ENCODE results near the gene NEUROG1.
A peak's percentile ranks its signal among the peaks of the same experiment; 100 is the strongest.

NEUROG1 gene

DNA sequence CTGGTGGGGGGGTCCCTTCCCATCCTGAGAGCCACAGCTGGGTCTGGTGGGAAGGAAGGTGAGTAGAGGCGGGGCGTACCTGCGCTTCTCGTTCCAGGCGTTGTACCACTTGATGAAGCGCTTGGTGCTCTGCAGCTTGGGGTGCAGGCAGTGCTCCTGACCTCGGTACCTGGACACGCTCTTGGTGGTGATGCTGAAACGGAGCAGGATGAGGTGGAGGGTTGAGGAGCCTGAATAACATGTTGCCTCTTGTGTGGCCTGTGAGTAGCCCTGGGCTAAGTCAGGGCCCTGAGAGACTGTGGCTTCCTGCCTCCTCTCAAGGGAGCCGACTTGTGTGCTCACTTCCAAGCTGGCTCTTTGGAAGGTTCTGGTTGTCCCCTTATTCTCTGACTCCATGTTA, 38.7 kb upstream of the NEUROG1 start:
- FAIRE-seq (no peak), DNase-seq (ENCODE audit: insufficient read length, low spot score) (no peak)
- TF ChIP-seq PAX5 (IDR thresholded peaks at IDR 0.05; ENCODE audit: insufficient read depth, low read length, severe bottlenecking) (no peak), POLR2AphosphoS5 (IDR thresholded peaks at IDR 0.05; ENCODE audit: low read depth, low read length) (no peak), POU2F2 (IDR thresholded peaks at IDR 0.05; ENCODE audit: low read depth, low read length) (no peak), TAF1 (IDR thresholded peaks at IDR 0.05; ENCODE audit: low read depth, low read length) (no peak), SPI1 (IDR thresholded peaks at IDR 0.05; ENCODE audit: low read depth, low read length) (no peak), POLR2A (IDR thresholded peaks at IDR 0.05; ENCODE audit: low read depth, low read length) (no peak)

DNA sequence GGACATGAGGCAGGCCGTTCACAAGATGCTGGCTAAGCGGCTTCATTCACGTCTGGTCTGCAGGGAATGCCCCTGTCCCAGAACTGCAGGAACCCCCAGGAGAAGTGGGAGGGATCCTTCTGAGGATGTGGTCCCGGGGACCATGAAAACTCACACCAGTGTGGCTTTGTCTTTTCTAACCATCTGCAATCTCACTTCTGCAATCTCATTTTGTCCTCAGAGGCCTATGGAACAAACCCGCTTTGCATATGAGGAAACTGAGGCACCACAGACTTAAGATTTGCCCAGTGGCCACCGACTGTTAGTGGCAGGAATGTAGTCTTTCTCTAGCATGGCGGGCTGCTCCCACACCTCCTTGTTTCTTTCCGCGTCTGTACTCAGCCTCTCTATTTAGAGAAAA, 36.1 kb upstream of the NEUROG1 start:
- TF ChIP-seq SPI1 (IDR thresholded peaks at IDR 0.05; ENCODE audit: low read depth, low read length) (0 out of 2 replicates have a peak, but pooled peaks have one; percentile 31), POU2F2 (IDR thresholded peaks at IDR 0.05; ENCODE audit: low read depth, low read length) (no peak)
- FAIRE-seq: no peak
- no peak for DNase-seq (ENCODE audit: insufficient read length, low spot score)

DNA sequence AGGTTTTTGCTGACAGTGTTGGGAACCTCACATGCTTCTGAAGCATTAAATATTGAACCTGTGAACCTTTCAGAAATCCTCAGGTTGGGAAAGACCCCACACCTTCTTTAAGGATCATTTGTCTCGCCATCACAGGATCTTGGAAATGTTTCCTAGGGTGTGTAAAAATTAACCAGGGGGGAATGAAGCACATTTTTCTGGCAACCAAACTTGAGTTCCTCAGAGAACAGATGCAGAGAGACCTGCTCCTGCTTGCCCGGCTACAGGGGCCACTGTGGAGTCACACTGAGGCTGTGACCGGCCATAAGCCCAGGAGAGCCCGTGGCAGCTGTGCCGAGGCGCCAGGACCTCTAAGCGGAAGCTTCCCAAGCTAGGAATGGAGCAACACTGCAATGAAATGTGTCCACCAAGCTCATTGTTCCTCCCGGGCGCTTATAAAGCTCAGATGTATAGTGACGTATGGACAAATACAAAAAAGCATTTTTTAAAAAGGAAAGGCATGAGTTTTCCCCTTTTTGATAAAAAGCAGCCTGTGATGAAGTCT, 35.4 kb upstream of the NEUROG1 start:
- no peak for FAIRE-seq
- DNase-seq (ENCODE audit: insufficient read length, low spot score): no peak
- TF ChIP-seq POLR2A (IDR thresholded peaks at IDR 0.05; ENCODE audit: low read depth, low read length) (no peak), POLR2AphosphoS5 (IDR thresholded peaks at IDR 0.05; ENCODE audit: low read depth, low read length) (no peak), PAX5 (IDR thresholded peaks at IDR 0.05; ENCODE audit: insufficient read depth, low read length, severe bottlenecking) (no peak), TAF1 (IDR thresholded peaks at IDR 0.05; ENCODE audit: low read depth, low read length) (no peak), SPI1 (IDR thresholded peaks at IDR 0.05; ENCODE audit: low read depth, low read length) (no peak), POU2F2 (IDR thresholded peaks at IDR 0.05; ENCODE audit: low read depth, low read length) (no peak)

DNA sequence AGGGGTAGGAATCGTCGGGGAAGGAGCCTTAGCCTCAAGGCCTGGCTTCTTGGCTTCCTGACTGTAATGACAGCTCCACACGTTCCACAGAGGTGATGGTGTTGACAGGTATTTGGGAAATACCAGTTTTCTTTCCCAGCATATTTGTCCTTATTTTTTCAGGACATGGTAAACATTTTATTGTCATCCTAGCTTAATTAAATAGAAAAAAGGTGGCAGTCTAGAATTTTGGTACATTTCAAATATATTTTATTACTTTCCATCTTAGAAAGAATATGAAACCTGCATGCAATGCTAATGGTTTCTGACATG, 34.6 kb upstream of the NEUROG1 start:
- TF ChIP-seq TAF1 (IDR thresholded peaks at IDR 0.05; ENCODE audit: low read depth, low read length) (no peak), POLR2AphosphoS5 (IDR thresholded peaks at IDR 0.05; ENCODE audit: low read depth, low read length) (no peak), SPI1 (IDR thresholded peaks at IDR 0.05; ENCODE audit: low read depth, low read length) (no peak)
- FAIRE-seq (no peak), DNase-seq (ENCODE audit: insufficient read length, low spot score) (no peak)

DNA sequence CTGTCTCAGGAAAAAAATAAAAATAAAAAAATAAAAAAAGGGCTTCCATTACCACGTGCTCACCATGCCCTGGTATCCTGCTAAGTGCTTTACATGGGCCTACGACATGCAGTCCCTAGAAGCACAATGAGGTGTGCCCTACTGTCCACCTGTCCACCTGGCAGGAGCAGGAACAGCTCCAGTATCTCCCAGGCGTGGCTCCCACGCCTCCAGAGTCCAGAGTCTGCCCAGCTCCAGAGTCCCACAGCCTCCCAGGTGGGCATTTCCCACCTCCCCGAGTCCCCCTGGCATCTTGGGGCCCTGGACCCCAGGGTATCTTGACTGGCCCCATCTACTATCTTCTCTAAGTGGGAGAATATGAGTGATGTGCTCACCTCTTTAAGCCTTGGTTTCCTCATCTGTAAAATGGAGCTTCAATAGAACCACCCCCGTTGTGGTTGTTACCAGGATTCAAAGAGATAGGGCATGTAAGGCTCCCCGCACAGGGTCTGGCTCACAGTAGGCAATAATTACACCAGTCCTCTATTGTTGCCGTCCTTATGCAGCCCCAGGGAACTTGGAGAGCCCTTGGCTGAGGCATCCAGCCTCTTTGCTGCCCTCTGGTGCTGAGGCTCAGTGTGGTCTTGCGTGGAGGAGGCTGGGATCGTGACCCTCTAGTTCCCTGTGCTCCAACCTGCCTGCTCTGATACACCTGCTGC, 34.1 kb upstream of the NEUROG1 start:
- DNase-seq (ENCODE audit: insufficient read length, low spot score): no peak
- no peak for FAIRE-seq
- TF ChIP-seq POLR2AphosphoS5 (IDR thresholded peaks at IDR 0.05; ENCODE audit: low read depth, low read length): no peak
- TF ChIP-seq POU2F2 (IDR thresholded peaks at IDR 0.05; ENCODE audit: low read depth, low read length): no peak
- TF ChIP-seq TAF1 (IDR thresholded peaks at IDR 0.05; ENCODE audit: low read depth, low read length): no peak
- TF ChIP-seq POLR2A (IDR thresholded peaks at IDR 0.05; ENCODE audit: low read depth, low read length): no peak
- TF ChIP-seq SPI1 (IDR thresholded peaks at IDR 0.05; ENCODE audit: low read depth, low read length): no peak
- no peak for TF ChIP-seq PAX5 (IDR thresholded peaks at IDR 0.05; ENCODE audit: insufficient read depth, low read length, severe bottlenecking)

DNA sequence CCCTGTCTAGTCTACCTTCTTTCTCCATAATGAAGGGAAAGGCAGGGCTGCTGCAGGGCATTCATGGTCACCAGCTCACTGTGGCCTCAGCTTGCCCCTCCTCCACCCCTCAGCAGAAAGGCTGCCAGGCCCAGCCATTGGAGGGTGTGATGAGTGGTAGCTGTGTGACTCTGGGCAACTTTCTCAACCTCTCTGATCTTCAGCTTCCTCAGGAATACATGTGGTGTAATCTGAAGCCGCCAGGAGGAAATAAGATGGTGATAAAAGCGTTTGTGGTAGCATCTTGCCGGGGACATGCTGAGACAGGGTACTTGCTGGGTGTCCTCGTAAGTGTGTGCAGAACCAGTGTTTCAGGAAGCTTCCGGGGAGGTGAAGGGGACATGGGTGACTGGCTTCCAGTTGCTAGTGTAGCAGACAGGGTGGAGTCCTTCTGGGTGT, 33.2 kb upstream of the NEUROG1 start:
- no peak for DNase-seq (ENCODE audit: insufficient read length, low spot score)
- no peak for FAIRE-seq
- TF ChIP-seq POU2F2 (IDR thresholded peaks at IDR 0.05; ENCODE audit: low read depth, low read length) (no peak), POLR2A (IDR thresholded peaks at IDR 0.05; ENCODE audit: low read depth, low read length) (no peak), SPI1 (IDR thresholded peaks at IDR 0.05; ENCODE audit: low read depth, low read length) (no peak), PAX5 (IDR thresholded peaks at IDR 0.05; ENCODE audit: insufficient read depth, low read length, severe bottlenecking) (no peak), TAF1 (IDR thresholded peaks at IDR 0.05; ENCODE audit: low read depth, low read length) (no peak), POLR2AphosphoS5 (IDR thresholded peaks at IDR 0.05; ENCODE audit: low read depth, low read length) (no peak)

DNA sequence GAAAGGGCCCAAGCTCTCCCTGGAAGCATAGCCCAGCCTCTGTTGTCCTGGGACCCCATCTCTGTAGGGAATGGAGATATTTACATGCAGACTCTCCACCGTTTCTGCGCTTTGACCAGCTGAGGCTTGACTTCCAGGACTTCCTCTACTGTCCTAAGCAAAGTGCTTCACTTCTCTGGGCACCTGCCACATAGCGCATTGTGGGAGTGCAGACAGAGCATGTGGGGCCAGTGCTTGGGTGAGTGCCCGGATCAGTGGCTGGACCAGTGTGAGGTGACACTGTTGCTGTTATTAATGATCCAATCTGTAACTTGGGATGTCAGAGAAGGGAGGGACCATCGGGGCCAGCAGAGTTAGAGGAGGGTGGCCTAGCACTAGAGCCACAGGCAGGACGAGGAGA, 32.5 kb upstream of the NEUROG1 start:
- TF ChIP-seq SPI1 (IDR thresholded peaks at IDR 0.05; ENCODE audit: low read depth, low read length) (no peak), POU2F2 (IDR thresholded peaks at IDR 0.05; ENCODE audit: low read depth, low read length) (no peak), POLR2A (IDR thresholded peaks at IDR 0.05; ENCODE audit: low read depth, low read length) (no peak), PAX5 (IDR thresholded peaks at IDR 0.05; ENCODE audit: insufficient read depth, low read length, severe bottlenecking) (no peak), TAF1 (IDR thresholded peaks at IDR 0.05; ENCODE audit: low read depth, low read length) (no peak), POLR2AphosphoS5 (IDR thresholded peaks at IDR 0.05; ENCODE audit: low read depth, low read length) (no peak)
- DNase-seq (ENCODE audit: insufficient read length, low spot score): no peak
- FAIRE-seq: no peak

DNA sequence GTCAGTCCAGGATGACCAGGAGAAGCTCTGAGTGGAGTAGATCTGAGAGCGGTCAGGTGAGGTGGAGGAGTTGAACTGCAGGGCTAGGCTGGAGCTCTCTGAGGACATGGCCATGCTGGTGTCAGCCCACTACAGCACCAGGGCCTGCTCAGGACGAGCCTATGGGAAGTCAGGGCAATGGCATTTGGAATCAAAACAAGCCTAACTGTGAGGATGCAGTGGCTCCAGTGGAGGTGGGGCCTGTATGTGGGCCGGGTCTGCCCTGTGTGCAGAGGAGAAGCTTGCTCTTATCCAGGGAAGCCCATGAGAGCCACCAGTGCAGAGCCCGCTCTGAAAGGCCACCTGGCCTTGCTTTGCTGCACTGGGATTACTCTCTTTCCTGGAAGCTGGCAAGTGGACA, 31.9 kb upstream of the NEUROG1 start:
- no peak for FAIRE-seq
- TF ChIP-seq POU2F2 (IDR thresholded peaks at IDR 0.05; ENCODE audit: low read depth, low read length): no peak
- TF ChIP-seq PAX5 (IDR thresholded peaks at IDR 0.05; ENCODE audit: insufficient read depth, low read length, severe bottlenecking): no peak
- no peak for TF ChIP-seq POLR2AphosphoS5 (IDR thresholded peaks at IDR 0.05; ENCODE audit: low read depth, low read length)
- TF ChIP-seq TAF1 (IDR thresholded peaks at IDR 0.05; ENCODE audit: low read depth, low read length): no peak
- TF ChIP-seq SPI1 (IDR thresholded peaks at IDR 0.05; ENCODE audit: low read depth, low read length): no peak

DNA sequence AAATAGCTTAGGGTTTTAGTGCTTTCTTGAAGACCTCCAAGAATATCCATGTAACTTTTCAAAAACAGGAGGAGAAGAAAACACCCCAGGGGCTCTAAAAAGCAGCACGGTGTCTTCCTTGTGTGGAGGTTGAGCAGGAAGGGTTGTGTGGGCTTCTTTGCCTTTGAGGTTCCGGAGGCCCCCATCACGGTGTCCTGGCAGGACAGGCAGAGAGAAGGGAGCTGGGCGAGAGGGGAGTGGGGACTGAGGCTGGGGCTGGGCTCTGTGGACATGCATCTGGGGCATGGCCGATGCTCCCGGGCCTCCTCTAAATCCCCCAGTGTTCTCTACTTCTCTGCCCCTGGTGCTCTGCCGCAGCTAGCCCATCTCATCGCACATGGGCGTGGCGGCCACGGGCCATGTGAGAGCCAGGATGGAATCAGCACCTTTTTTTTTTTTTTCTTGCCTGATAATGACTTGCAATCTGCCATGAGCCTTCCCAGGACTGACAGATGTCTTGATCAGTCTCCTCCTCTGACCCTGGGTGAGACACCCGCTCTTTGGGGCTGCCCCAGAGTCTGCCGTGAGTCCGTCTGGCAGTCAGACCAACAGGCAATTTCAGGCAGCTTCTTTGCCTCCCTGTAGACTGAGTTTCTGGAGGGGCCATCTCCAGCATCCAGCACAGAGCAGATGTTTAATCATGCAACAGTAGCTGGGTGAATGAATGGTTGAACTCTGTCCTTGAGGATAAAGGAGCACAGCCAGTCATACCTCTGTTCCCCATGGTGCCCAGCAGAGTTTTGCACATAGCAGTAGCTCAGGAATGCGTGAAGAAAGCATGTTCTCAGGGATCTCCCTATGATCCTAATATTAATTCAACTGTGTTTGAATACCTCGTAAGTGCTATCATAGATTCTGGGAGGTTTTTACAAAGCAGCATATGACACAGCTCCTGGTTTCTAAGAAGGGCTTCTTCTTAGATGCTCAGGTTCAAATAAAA, 30.9 kb upstream of the NEUROG1 start:
- no peak for FAIRE-seq
- no peak for DNase-seq (ENCODE audit: insufficient read length, low spot score)
- no peak for TF ChIP-seq PAX5 (IDR thresholded peaks at IDR 0.05; ENCODE audit: insufficient read depth, low read length, severe bottlenecking)
- no peak for TF ChIP-seq TAF1 (IDR thresholded peaks at IDR 0.05; ENCODE audit: low read depth, low read length)
- TF ChIP-seq POLR2AphosphoS5 (IDR thresholded peaks at IDR 0.05; ENCODE audit: low read depth, low read length): no peak
- TF ChIP-seq POLR2A (IDR thresholded peaks at IDR 0.05; ENCODE audit: low read depth, low read length): no peak
- TF ChIP-seq SPI1 (IDR thresholded peaks at IDR 0.05; ENCODE audit: low read depth, low read length): no peak
- TF ChIP-seq POU2F2 (IDR thresholded peaks at IDR 0.05; ENCODE audit: low read depth, low read length): no peak

More for the DNA sequence above, 31.9 kb upstream of the NEUROG1 start:
- DNase-seq (ENCODE audit: insufficient read length, low spot score): no peak
